ENCODE data around the gene COASY.

The COASY gene

GRCh38 chr17:42520540-42520951, 41.4 kb upstream of the COASY start:
- peak overlapping the region; percentile 95 for H3K27ac ChIP-seq (ENCODE audit: low read depth, low read length)

GRCh38 chr17:42521036-42521435, 40.9 kb upstream of the COASY start:
- H3K27me3 ChIP-seq (ENCODE audit: control insufficient read depth, insufficient read depth, low read length), result no peaks in the 10 kb centered on the region
- H3K9me3 ChIP-seq (ENCODE audit: control insufficient read depth, insufficient read depth, low read length), result no peaks in the 10 kb centered on the region
- H3K4me3 ChIP-seq (ENCODE audit: low read depth, low read length), result no peak overlapping the region
- H3K36me3 ChIP-seq (ENCODE audit: control insufficient read depth, insufficient read depth, low read length), result peaks cover 13% of the 10 kb centered on the region
- no peak overlapping the region for H3K9ac ChIP-seq (ENCODE audit: low read depth, low read length)
- peak overlapping the region; percentile 95 for H3K27ac ChIP-seq (ENCODE audit: low read depth, low read length)
- H3K4me1 ChIP-seq (ENCODE audit: control insufficient read depth, insufficient read depth, low read length), result peaks cover 26% of the 10 kb centered on the region

More at GRCh38 chr17:42520540-42520951, 41.4 kb upstream of the COASY start:
- H3K4me3 ChIP-seq (ENCODE audit: low read depth, low read length), result no peak overlapping the region
- peaks cover 26% of the 10 kb centered on the region for H3K4me1 ChIP-seq (ENCODE audit: control insufficient read depth, insufficient read depth, low read length)
- H3K36me3 ChIP-seq (ENCODE audit: control insufficient read depth, insufficient read depth, low read length), result peaks cover 13% of the 10 kb centered on the region
- H3K9ac ChIP-seq (ENCODE audit: low read depth, low read length), result peak overlapping the region; percentile 9; the same call in 1 of the 2 replicates
- no peaks in the 10 kb centered on the region for H3K27me3 ChIP-seq (ENCODE audit: control insufficient read depth, insufficient read depth, low read length)
- H3K9me3 ChIP-seq (ENCODE audit: control insufficient read depth, insufficient read depth, low read length), result no peaks in the 10 kb centered on the region

GRCh38 chr17:42521666-42522262, 40.2 kb upstream of the COASY start:
- Histone ChIP-seq H3K9me3 (ENCODE audit: control insufficient read depth, insufficient read depth, low read length) (no peaks in the 10 kb centered on the region), H3K27me3 (ENCODE audit: control insufficient read depth, insufficient read depth, low read length) (no peaks in the 10 kb centered on the region), H3K27ac (ENCODE audit: low read depth, low read length) (no peak overlapping the region), H3K4me3 (ENCODE audit: low read depth, low read length) (no peak overlapping the region), H3K36me3 (ENCODE audit: control insufficient read depth, insufficient read depth, low read length) (peaks cover 13% of the 10 kb centered on the region), H3K4me1 (ENCODE audit: control insufficient read depth, insufficient read depth, low read length) (peaks cover 26% of the 10 kb centered on the region), H3K9ac (ENCODE audit: low read depth, low read length) (no peak overlapping the region)

DNA sequence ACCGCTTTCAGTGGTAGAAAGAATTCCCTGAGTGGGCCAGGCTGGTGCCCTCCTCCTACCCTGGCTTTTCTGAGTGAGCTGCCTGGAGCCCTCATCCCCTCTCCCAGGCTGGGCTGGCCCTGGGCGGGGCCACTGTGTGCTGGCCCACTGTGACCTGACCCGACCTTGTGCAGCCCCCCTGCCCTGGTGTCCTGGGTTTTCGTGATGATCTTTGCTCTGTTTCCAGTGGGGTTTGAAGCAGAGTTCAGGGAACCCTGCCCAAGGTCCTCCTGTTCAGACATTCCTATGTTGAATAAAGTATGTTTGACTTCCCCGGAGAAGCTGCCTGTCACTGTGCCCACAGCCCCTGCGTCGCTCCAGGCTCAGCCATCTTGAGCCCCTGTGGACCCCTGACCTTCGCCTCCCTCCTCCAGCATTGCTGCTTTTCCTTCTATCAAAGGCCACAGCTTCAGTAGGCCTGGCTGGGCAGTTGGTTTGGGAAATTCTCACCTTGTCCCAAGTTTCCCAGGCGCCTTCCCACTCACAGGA, 39.6 kb upstream of the COASY start:
- Histone ChIP-seq H3K27ac (ENCODE audit: low read depth, low read length) (no peak overlapping the region), H3K9me3 (ENCODE audit: control insufficient read depth, insufficient read depth, low read length) (no peaks in the 10 kb centered on the region), H3K4me3 (ENCODE audit: low read depth, low read length) (no peak overlapping the region), H3K36me3 (ENCODE audit: control insufficient read depth, insufficient read depth, low read length) (peaks cover 13% of the 10 kb centered on the region), H3K27me3 (ENCODE audit: control insufficient read depth, insufficient read depth, low read length) (no peaks in the 10 kb centered on the region), H3K4me1 (ENCODE audit: control insufficient read depth, insufficient read depth, low read length) (peaks cover 26% of the 10 kb centered on the region), H3K9ac (ENCODE audit: low read depth, low read length) (no peak overlapping the region)

DNA sequence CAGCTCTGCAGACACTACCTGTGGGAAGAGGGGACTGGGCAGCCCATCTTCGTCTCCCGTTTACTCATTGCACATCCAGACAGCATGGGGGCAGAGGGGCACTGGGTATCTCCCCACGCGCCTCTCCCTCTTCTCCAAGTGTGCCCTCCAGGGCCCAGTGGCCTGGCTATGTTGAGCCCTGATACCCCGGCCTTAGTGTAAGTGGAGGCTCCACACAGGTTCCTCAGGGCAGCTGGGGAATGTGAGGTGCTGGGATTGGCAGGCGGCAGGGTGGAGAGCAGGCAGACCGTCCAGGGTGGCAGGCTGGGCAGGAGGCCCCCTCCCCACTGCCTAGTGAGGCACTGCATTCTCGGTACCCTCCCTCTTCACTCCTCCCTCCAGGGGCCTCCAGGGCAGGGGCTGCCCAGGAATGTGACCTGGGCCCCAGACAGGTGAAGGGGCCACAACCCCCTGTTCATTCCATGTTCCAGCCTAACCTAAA, 39.1 kb upstream of the COASY start:
- H3K9me3 ChIP-seq (ENCODE audit: control insufficient read depth, insufficient read depth, low read length), result no peaks in the 10 kb centered on the region
- H3K36me3 ChIP-seq (ENCODE audit: control insufficient read depth, insufficient read depth, low read length), result peaks cover 13% of the 10 kb centered on the region
- peaks cover 26% of the 10 kb centered on the region for H3K4me1 ChIP-seq (ENCODE audit: control insufficient read depth, insufficient read depth, low read length)
- no peaks in the 10 kb centered on the region for H3K27me3 ChIP-seq (ENCODE audit: control insufficient read depth, insufficient read depth, low read length)
- no peak overlapping the region for H3K4me3 ChIP-seq (ENCODE audit: low read depth, low read length)
- no peak overlapping the region for H3K9ac ChIP-seq (ENCODE audit: low read depth, low read length)
- H3K27ac ChIP-seq (ENCODE audit: low read depth, low read length), result no peak overlapping the region

DNA sequence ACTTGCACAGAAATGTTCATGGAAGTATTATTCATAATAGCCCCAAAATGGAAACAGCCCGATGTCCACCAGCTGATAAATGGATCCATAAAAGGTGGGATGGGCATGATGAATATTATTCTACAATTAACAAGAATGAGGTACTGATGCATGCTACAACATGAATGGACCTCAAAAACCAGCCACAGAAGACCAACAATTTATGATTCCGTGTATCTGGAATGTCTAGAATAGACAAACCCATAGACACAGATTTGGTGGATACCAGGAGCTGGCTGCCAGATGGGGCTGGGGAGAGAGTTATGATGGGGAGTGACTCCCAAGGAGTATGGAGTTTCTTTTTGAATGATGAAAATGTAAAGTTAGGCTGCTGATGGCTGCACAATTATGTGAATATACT, 36.7 kb upstream of the COASY start:
- Histone ChIP-seq H3K9ac (ENCODE audit: low read depth, low read length) (no peak overlapping the region), H3K4me1 (ENCODE audit: control insufficient read depth, insufficient read depth, low read length) (peaks cover 13% of the 10 kb centered on the region), H3K36me3 (ENCODE audit: control insufficient read depth, insufficient read depth, low read length) (peaks cover 9% of the 10 kb centered on the region), H3K27ac (ENCODE audit: low read depth, low read length) (no peak overlapping the region), H3K27me3 (ENCODE audit: control insufficient read depth, insufficient read depth, low read length) (no peaks in the 10 kb centered on the region; the same call in 1 of the 2 replicates), H3K9me3 (ENCODE audit: control insufficient read depth, insufficient read depth, low read length) (no peaks in the 10 kb centered on the region), H3K4me3 (ENCODE audit: low read depth, low read length) (no peak overlapping the region)

DNA sequence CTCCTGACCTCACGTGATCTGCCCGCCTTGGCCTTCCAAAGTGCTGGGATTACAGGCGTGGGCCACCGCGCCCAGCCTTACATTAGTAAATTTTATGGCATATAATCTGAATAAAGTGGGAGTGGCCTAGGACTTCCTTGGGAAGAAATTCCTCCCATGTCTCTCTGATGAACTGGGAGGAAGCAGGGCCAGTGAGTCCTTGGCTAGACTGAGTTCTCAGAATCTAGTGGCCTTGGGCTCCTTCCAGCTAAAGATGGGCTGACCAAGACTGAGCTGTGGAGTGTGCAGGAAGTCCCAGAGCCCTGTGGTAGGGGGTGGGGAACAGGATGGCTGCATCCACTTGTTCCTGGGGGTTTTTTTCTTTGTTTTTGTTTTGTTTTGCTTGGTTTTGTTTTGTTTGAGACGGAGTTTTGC, 35.9 kb upstream of the COASY start:
- Histone ChIP-seq H3K9ac (ENCODE audit: low read depth, low read length) (no peak overlapping the region), H3K9me3 (ENCODE audit: control insufficient read depth, insufficient read depth, low read length) (no peaks in the 10 kb centered on the region), H3K4me3 (ENCODE audit: low read depth, low read length) (no peak overlapping the region), H3K27me3 (ENCODE audit: control insufficient read depth, insufficient read depth, low read length) (peaks cover 3% of the 10 kb centered on the region; the same call in 1 of the 2 replicates), H3K4me1 (ENCODE audit: control insufficient read depth, insufficient read depth, low read length) (peaks cover 5% of the 10 kb centered on the region), H3K27ac (ENCODE audit: low read depth, low read length) (no peak overlapping the region), H3K36me3 (ENCODE audit: control insufficient read depth, insufficient read depth, low read length) (peaks cover 7% of the 10 kb centered on the region)

DNA sequence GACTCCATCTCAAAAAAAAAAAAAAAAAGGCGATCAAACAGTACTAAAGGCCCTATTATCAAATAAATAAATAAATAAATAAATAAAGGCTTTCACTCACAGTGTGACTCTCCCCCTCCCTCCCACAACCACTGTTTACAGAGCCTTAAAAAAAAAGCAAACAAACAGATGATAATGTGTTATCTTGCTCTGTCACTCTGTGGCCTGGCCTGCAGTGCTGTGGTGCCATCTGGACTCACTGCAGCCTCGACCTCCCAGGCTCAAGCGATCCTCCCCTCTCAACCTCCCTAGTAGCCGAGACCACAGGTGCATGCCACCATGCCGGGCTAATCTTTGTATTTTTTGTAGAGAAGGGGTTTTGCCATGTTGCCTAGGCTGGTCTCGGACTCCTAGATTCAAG, 34.0 kb upstream of the COASY start:
- H3K9me3 ChIP-seq (ENCODE audit: control insufficient read depth, insufficient read depth, low read length), result no peaks in the 10 kb centered on the region
- H3K27me3 ChIP-seq (ENCODE audit: control insufficient read depth, insufficient read depth, low read length), result peaks cover 11% of the 10 kb centered on the region
- no peak overlapping the region for H3K9ac ChIP-seq (ENCODE audit: low read depth, low read length)
- H3K4me1 ChIP-seq (ENCODE audit: control insufficient read depth, insufficient read depth, low read length), result 0 out of 2 replicates have a peak, but pooled peaks cover 3% of the 10 kb centered on the region
- no peak overlapping the region for H3K27ac ChIP-seq (ENCODE audit: low read depth, low read length)
- H3K4me3 ChIP-seq (ENCODE audit: low read depth, low read length), result no peak overlapping the region
- H3K36me3 ChIP-seq (ENCODE audit: control insufficient read depth, insufficient read depth, low read length), result no peaks in the 10 kb centered on the region

GRCh38 chr17:42529061-42529460, 32.9 kb upstream of the COASY start:
- H3K4me3 ChIP-seq (ENCODE audit: low read depth, low read length), result no peak overlapping the region
- H3K9ac ChIP-seq (ENCODE audit: low read depth, low read length), result no peak overlapping the region
- H3K27me3 ChIP-seq (ENCODE audit: control insufficient read depth, insufficient read depth, low read length), result peaks cover 19% of the 10 kb centered on the region
- 0 out of 2 replicates have a peak, but pooled peaks cover 3% of the 10 kb centered on the region for H3K4me1 ChIP-seq (ENCODE audit: control insufficient read depth, insufficient read depth, low read length)
- no peaks in the 10 kb centered on the region for H3K36me3 ChIP-seq (ENCODE audit: control insufficient read depth, insufficient read depth, low read length)
- no peaks in the 10 kb centered on the region for H3K9me3 ChIP-seq (ENCODE audit: control insufficient read depth, insufficient read depth, low read length)
- H3K27ac ChIP-seq (ENCODE audit: low read depth, low read length), result no peak overlapping the region

GRCh38 chr17:42530952-42531454, 30.9 kb upstream of the COASY start:
- H3K27me3 ChIP-seq (ENCODE audit: control insufficient read depth, insufficient read depth, low read length), result peaks cover 19% of the 10 kb centered on the region
- H3K27ac ChIP-seq (ENCODE audit: low read depth, low read length), result no peak overlapping the region
- no peak overlapping the region for H3K4me3 ChIP-seq (ENCODE audit: low read depth, low read length)
- H3K4me1 ChIP-seq (ENCODE audit: control insufficient read depth, insufficient read depth, low read length), result peaks cover 14% of the 10 kb centered on the region
- no peaks in the 10 kb centered on the region for H3K9me3 ChIP-seq (ENCODE audit: control insufficient read depth, insufficient read depth, low read length)
- H3K9ac ChIP-seq (ENCODE audit: low read depth, low read length), result no peak overlapping the region
- no peaks in the 10 kb centered on the region for H3K36me3 ChIP-seq (ENCODE audit: control insufficient read depth, insufficient read depth, low read length)
